CD14-positive monocyte (primary cell): ENCODE results near the gene PRTFDC1. TPM values are rescaled to one million over a fixed set of nuclear protein-coding genes. Genes with fewer than 3 reads are reported as not detected.

Source experiments
- DNase-seq, 3 donors: peaks; one replicate each; pipeline ENCODE4 v3.0.0-alpha.2; 2011 to 2022
- H2AFZ ChIP-seq: 2 replicates; pipeline ENCODE4 v1.6.0; 2012; ENCODE audit warnings: mild to moderate bottlenecking, low read depth, low read length, inconsistent platforms; ENCODE audit not compliant: insufficient read depth, poor library complexity, severe bottlenecking
- H3K27ac ChIP-seq, 2 donors: 1 replicate in 1 of 2; 2 replicates in 1 of 2; pipeline ENCODE4 v1.5.1; 2012 to 2013; ENCODE audit warnings: low read length in 2 of 2, control low read depth in 1 of 2, inconsistent platforms in 1 of 2, low read depth in 1 of 2, mild to moderate bottlenecking in 1 of 2
- H3K27me3 ChIP-seq, 2 donors: one replicate each; pipeline versions ENCODE4 v1.6.0 to v1.6.1; 2011 to 2013; ENCODE audit warnings: low read length in 2 of 2; ENCODE audit not compliant: control insufficient read depth in 2 of 2, insufficient read depth in 2 of 2
- H3K36me3 ChIP-seq, 2 donors: replicated peaks in 1 of 2; 1 replicate in 1 of 2; 2 replicates in 1 of 2; pipeline versions ENCODE4 v1.5.1 to v1.6.1; 2012 to 2013; ENCODE audit warnings: low read length in 2 of 2, control low read depth in 1 of 2, inconsistent platforms in 1 of 2, mild to moderate bottlenecking in 1 of 2; ENCODE audit not compliant: insufficient read depth in 2 of 2, control insufficient read depth in 1 of 2
- H3K4me1 ChIP-seq, 2 donors: 1 replicate in 1 of 2; 2 replicates in 1 of 2; pipeline versions ENCODE4 v1.5.1 to v1.6.1; 2012 to 2013; ENCODE audit warnings: low read length in 2 of 2, control low read depth in 1 of 2, inconsistent platforms in 1 of 2, mild to moderate bottlenecking in 1 of 2, moderate library complexity in 1 of 2; ENCODE audit not compliant: insufficient read depth in 2 of 2, control insufficient read depth in 1 of 2
- H3K4me2 ChIP-seq: replicated peaks from 2 replicates; pipeline ENCODE3; 2012; ENCODE audit warnings: low read length, moderate library complexity, mild to moderate bottlenecking; ENCODE audit not compliant: poor library complexity, severe bottlenecking; ENCODE audit errors: extremely low read depth
- H3K4me3 ChIP-seq, 3 experiments: fragments of 200-600 bp in 1 of 3; sonication (generic) in 1 of 3; replicated peaks in 1 of 3; 1 replicate in 2 of 3; 2 replicates in 1 of 3; pipeline ENCODE4 v1.5.1; 2011 to 2013; ENCODE audit warnings: low read length in 3 of 3, mild to moderate bottlenecking in 3 of 3, control low read depth in 2 of 3, low read depth in 2 of 3, inconsistent platforms in 1 of 3, moderate library complexity in 1 of 3
- H3K79me2 ChIP-seq: 2 replicates; pipeline ENCODE4 v1.6.0; 2012; ENCODE audit warnings: mild to moderate bottlenecking, control low read depth, inconsistent platforms, low read length, moderate library complexity; ENCODE audit not compliant: insufficient read depth
- H3K9ac ChIP-seq: 2 replicates; pipeline ENCODE4 v1.6.0; 2017; ENCODE audit warnings: low read length, mild to moderate bottlenecking; ENCODE audit not compliant: insufficient read depth, poor library complexity, severe bottlenecking
- H3K9me3 ChIP-seq, 2 donors: replicated peaks in 1 of 2; 1 replicate in 1 of 2; 2 replicates in 1 of 2; pipeline versions ENCODE4 v1.5.1 to v1.6.1; 2012 to 2013; ENCODE audit warnings: low read length in 2 of 2, control low read depth in 1 of 2; ENCODE audit not compliant: control insufficient read depth in 1 of 2, insufficient read depth in 1 of 2
- H4K20me1 ChIP-seq: 2 replicates; pipeline ENCODE4 v1.6.0; 2012; ENCODE audit warnings: mild to moderate bottlenecking, low read length, control low read depth, moderate library complexity; ENCODE audit not compliant: insufficient read depth
- H3K27ac Mint-ChIP-seq, 7 donors: one replicate each; pipeline ENCODE4 v1.8.0; 2020; ENCODE audit warnings: mild to moderate bottlenecking in 7 of 7, mixed read lengths in 7 of 7, moderate library complexity in 6 of 7, inconsistent platforms in 2 of 7
- H3K27me3 Mint-ChIP-seq, 3 donors: one replicate each; pipeline ENCODE4 v1.8.0; 2021 to 2022; ENCODE audit warnings: low read depth in 3 of 3, mild to moderate bottlenecking in 3 of 3, mixed read lengths in 3 of 3, moderate library complexity in 3 of 3, inconsistent platforms in 1 of 3
- H3K36me3 Mint-ChIP-seq, 2 donors: one replicate each; pipeline ENCODE4 v1.8.0; 2020; ENCODE audit warnings: mixed read lengths in 2 of 2, inconsistent platforms in 1 of 2, mild to moderate bottlenecking in 1 of 2
- H3K4me1 Mint-ChIP-seq: one replicate; pipeline ENCODE4 v1.8.0; 2020; ENCODE audit warnings: mild to moderate bottlenecking, mixed read lengths
- H3K4me3 Mint-ChIP-seq, 2 donors: one replicate each; pipeline ENCODE4 v1.8.0; 2020; ENCODE audit warnings: mild to moderate bottlenecking in 2 of 2, mixed read lengths in 2 of 2, moderate library complexity in 1 of 2
- H3K9me3 Mint-ChIP-seq, 7 donors: one replicate each; pipeline ENCODE4 v1.8.0; 2020 to 2022; ENCODE audit warnings: mixed read lengths in 7 of 7, mild to moderate bottlenecking in 6 of 7, moderate library complexity in 6 of 7, inconsistent platforms in 2 of 7
- WGBS: methylation state at CpG from one replicate; pipeline ENCODE4 v1.1.5; 2013; ENCODE audit warnings: missing lambda C conversion rate; ENCODE audit not compliant: insufficient coverage; 5-methylcytosine and 5-hydroxymethylcytosine counted together
- intact Hi-C, 2 donors: fragments of 100-400 bp; cut with micrococcal nuclease; formaldehyde crosslinking; loops; one replicate each; pipeline versions ENCODE4 v1.15.0 to v1.15.1; 2023
- polyA plus RNA-seq, 3 donors: library from polyadenylated mRNA; depleted of rRNA in 1 of 3; unstranded in 2 of 3; stranded (reverse) in 1 of 3; fragments of 300-500 nt in 2 of 3; fragments of >200 nt in 1 of 3; fragmentation: Illumina TruSeq in 2 of 3; gene quantifications; 1 replicate in 2 of 3; 2 replicates in 1 of 3; pipeline ENCODE4 v1.2.3, GENCODE V29; 2012 to 2021
- TF ChIP-seq, protein P1 (sequence below): fragments of 200-600 bp; IDR thresholded peaks from one replicate; pipeline ENCODE4 v1.8.0; 2022; ENCODE audit warnings: antibody characterized with exemption, mild to moderate bottlenecking

The PRTFDC1 gene
- polyA plus RNA-seq, 3 donors, result not detected

DNA sequence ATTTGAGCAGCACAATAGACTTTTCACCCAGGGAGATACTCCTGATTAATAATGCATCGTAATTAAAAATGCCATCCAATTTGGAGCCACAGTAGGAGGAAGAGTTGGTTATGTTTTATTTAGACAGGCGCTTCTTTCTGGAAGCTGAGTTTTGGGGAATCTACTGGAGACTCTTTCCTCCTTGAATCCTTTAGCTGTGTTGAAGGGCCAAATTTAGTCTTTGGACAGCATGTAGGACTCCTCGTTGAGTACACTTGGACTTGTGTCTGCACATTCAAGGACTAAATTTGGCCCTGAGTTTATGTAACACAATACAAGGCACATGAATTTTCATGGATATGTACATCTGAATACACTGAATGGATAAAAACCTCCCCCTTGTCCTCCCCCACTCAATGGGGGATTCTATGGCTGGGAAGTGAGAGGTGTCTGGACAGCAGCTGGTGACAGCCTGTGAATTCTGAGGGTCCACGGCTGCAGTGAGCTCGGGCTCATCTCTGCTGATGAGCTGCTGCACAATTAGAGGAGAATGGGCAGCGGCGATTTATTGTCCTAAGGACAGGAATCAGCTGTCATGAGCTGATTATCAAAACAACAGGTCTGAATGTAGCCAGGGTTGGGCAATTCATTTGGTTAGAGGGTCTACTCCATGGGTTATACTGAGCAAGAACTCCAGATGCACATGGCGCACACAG is 95.2 kb downstream of the PRTFDC1 start:
- no peak overlapping the region for H3K4me3 ChIP-seq
- Mint-ChIP-seq H3K4me3 (no peak overlapping the region), H3K27me3 (peaks cover 0 to 3% (median 3%) of the 10 kb centered on the region in 3 donors), H3K9me3 (peaks cover 0 to 4% (median 0%) of the 10 kb centered on the region in 7 donors), H3K4me1 (no peaks in the 10 kb centered on the region), H3K27ac (no peak overlapping the region), H3K36me3 (no peaks in the 10 kb centered on the region)
- 92% methylated on average over 6 of the region's 8 CpGs for WGBS
- intact Hi-C loops, result no loop called here
- TF ChIP-seq, protein P1, sequence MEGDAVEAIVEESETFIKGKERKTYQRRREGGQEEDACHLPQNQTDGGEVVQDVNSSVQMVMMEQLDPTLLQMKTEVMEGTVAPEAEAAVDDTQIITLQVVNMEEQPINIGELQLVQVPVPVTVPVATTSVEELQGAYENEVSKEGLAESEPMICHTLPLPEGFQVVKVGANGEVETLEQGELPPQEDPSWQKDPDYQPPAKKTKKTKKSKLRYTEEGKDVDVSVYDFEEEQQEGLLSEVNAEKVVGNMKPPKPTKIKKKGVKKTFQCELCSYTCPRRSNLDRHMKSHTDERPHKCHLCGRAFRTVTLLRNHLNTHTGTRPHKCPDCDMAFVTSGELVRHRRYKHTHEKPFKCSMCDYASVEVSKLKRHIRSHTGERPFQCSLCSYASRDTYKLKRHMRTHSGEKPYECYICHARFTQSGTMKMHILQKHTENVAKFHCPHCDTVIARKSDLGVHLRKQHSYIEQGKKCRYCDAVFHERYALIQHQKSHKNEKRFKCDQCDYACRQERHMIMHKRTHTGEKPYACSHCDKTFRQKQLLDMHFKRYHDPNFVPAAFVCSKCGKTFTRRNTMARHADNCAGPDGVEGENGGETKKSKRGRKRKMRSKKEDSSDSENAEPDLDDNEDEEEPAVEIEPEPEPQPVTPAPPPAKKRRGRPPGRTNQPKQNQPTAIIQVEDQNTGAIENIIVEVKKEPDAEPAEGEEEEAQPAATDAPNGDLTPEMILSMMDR, result no peak
- no peaks in the 10 kb centered on the region for H3K9me3 ChIP-seq
- DNase-seq, result no peak
- no peaks in the 10 kb centered on the region for H3K79me2 ChIP-seq
- H3K9ac ChIP-seq, result no peak overlapping the region
- H3K36me3 ChIP-seq, result no peaks in the 10 kb centered on the region
- H3K27me3 ChIP-seq, result no peaks in the 10 kb centered on the region
- H4K20me1 ChIP-seq, result no peaks in the 10 kb centered on the region
- H3K4me1 ChIP-seq, result no peaks in the 10 kb centered on the region
- no peak overlapping the region for H3K4me2 ChIP-seq
- H2AFZ ChIP-seq, result no peak overlapping the region
- no peak overlapping the region for H3K27ac ChIP-seq

DNA sequence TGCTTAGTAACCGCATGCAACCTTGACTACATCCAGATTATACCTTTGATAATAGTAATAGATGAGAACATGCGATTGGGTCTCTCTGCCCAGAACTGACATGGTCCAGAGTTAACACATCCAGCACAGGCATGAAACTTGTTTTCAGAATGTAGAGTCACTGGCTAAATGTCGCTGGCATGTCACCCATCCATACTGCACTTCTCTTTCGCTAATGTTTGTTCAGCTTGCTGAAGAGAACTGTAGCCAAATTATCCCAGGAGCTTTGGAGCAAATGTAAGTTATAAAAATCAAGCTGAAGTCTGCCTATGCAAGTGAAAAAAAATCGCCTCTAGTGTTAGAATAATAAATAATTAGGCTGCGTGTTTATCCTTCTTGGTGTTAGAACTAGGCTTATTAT is 98.2 kb downstream of the PRTFDC1 start:
- Mint-ChIP-seq H3K36me3 (no peaks in the 10 kb centered on the region), H3K27ac (no peak overlapping the region), H3K27me3 (peaks cover 0 to 4% (median 1%) of the 10 kb centered on the region in 3 donors), H3K4me1 (no peaks in the 10 kb centered on the region), H3K9me3 (peaks cover 0 to 4% (median 0%) of the 10 kb centered on the region in 7 donors), H3K4me3 (no peak overlapping the region)
- no peak overlapping the region for H3K4me3 ChIP-seq
- no peaks in the 10 kb centered on the region for H3K4me1 ChIP-seq
- H3K27me3 ChIP-seq, result no peaks in the 10 kb centered on the region
- no peak for DNase-seq
- no peak overlapping the region for H3K4me2 ChIP-seq
- 100% methylated on average over 1 of the region's 6 CpGs for WGBS
- H3K27ac ChIP-seq, result no peak overlapping the region
- no peak overlapping the region for H3K9ac ChIP-seq
- H2AFZ ChIP-seq, result no peak overlapping the region
- no peaks in the 10 kb centered on the region for H3K36me3 ChIP-seq
- no peaks in the 10 kb centered on the region for H3K9me3 ChIP-seq
- no peaks in the 10 kb centered on the region for H3K79me2 ChIP-seq
- intact Hi-C loops, result no loop called here
- no peaks in the 10 kb centered on the region for H4K20me1 ChIP-seq
- TF ChIP-seq, protein P1, result no peak
